RWPE1 (cell line): ENCODE results near the gene PEMT.

ENCODE experiments used
- CTCF ChIA-PET: fragments of 350-600 bp; sonication (Branson Sonifier 250); formaldehyde crosslinking; extraction: SDS; loops from one replicate; lab custom pipeline; 2021; lab: Yijun Ruan, JAX
- POLR2A ChIA-PET: fragments of 400-600 bp; formaldehyde crosslinking; extraction: SDS; loops from one replicate; lab custom pipeline; 2020; ENCODE audit warnings: antibody characterized with exemption; ENCODE audit not compliant: low non-redundant PET; lab: Yijun Ruan, JAX
- DNase-seq: peaks from one replicate; pipeline ENCODE4 v3.0.0; 2012; ENCODE audit warnings: low spot score
- H3K27ac ChIP-seq: fragments of 450-650 bp; 2 replicates; pipeline ENCODE4 v1.5.1; 2017
- CTCF ChIP-seq: fragments of 450-650 bp; conservative IDR thresholded peaks from 2 replicates; pipeline ENCODE4 v1.5.1; 2017; ENCODE audit warnings: low read depth, mild to moderate bottlenecking

Gene PEMT

GRCh38 chr17:17523001-17523730 is 68.3 kb downstream of the PEMT start:
- no peak for DNase-seq
- POLR2A ChIA-PET: interaction anchor here (0.6 kb wide), 1 partner anchor 141 kb away, joined by 11 read pairs; no protein-coding TSS in a partner anchor
- TF ChIP-seq CTCF: no peak
- H3K27ac ChIP-seq: no peak overlapping the region
- CTCF ChIA-PET: interaction anchor here (0.7 to 1.0 kb wide), 2 partner anchors 93 to 168 kb away, joined by 3 to 4 read pairs; no protein-coding TSS in a partner anchor

- CTCF ChIA-PET: interaction anchor here (0.9 kb wide), 1 partner anchor 26 kb away, joined by 3 read pairs; no protein-coding TSS in a partner anchor
- no peak for TF ChIP-seq CTCF
- no peak for DNase-seq
- POLR2A ChIA-PET: no interaction called here
- H3K27ac ChIP-seq: no peak overlapping the region
These were observed 70.8 kb downstream of the PEMT start for GRCh38 chr17:17520599-17521232.

- no peak overlapping the region for H3K27ac ChIP-seq
- TF ChIP-seq CTCF: no peak
- POLR2A ChIA-PET: no interaction called here
- CTCF ChIA-PET: no interaction called here
- DNase-seq: no peak
These were observed 71.6 kb downstream of the PEMT start for GRCh38 chr17:17519886-17520285.

GRCh38 chr17:17518951-17519350 is 72.6 kb downstream of the PEMT start:
- CTCF ChIA-PET: interaction anchor here (1.2 kb wide), 1 partner anchor 9 kb away, joined by 3 read pairs; no protein-coding TSS in a partner anchor
- no peak for TF ChIP-seq CTCF
- POLR2A ChIA-PET: no interaction called here
- no peak overlapping the region for H3K27ac ChIP-seq
- DNase-seq: no peak

- no peak for DNase-seq
- ChIA-PET CTCF (interaction anchor here (1.2 kb wide), 1 partner anchor 10 kb away, joined by 3 read pairs; no protein-coding TSS in a partner anchor), POLR2A (no interaction called here)
- no peak for TF ChIP-seq CTCF
- no peak overlapping the region for H3K27ac ChIP-seq
These were observed 73.5 kb downstream of the PEMT start for GRCh38 chr17:17518014-17518413.

- ChIA-PET POLR2A (no interaction called here), CTCF (interaction anchor here (0.7 kb wide), 1 partner anchor 48 kb away, joined by 3 read pairs; no protein-coding TSS in a partner anchor)
- H3K27ac ChIP-seq: no peak overlapping the region
- no peak for TF ChIP-seq CTCF
- no peak for DNase-seq
These were observed 74.4 kb downstream of the PEMT start for GRCh38 chr17:17516941-17517720.
